Prostate gland (tissue), 2 donors: ENCODE data around the gene CHCT1.
"Not testable (repeated sequence)": the region's sequence is repeated elsewhere in the genome, so short reads cannot be mapped to it uniquely, and the experiment has no call there.

Experiments used
- POLR2A ChIP-seq: fragments of 450-650 bp; IDR thresholded peaks from one replicate; pipeline ENCODE4 v1.6.1; 2016; ENCODE audit warnings: antibody characterized with exemption, mild to moderate bottlenecking
- POLR2AphosphoS5 ChIP-seq: sonication (generic); formaldehyde crosslinking; IDR thresholded peaks from one replicate; pipeline ENCODE4 v1.6.1; 2017; ENCODE audit warnings: antibody characterized with exemption
- TF ChIP-seq, protein P1 (sequence below), 4 experiments: fragments of 200-600 bp in 2 of 4; fragments of 450-650 bp in 2 of 4; sonication (generic) in 2 of 4; IDR thresholded peaks; 1 replicate in 3 of 4; 2 replicates in 1 of 4; pipeline ENCODE4 v1.5.1; 2016 to 2019; ENCODE audit warnings: antibody characterized with exemption in 4 of 4, mild to moderate bottlenecking in 2 of 4, moderate library complexity in 2 of 4

- TF ChIP-seq, protein P1, sequence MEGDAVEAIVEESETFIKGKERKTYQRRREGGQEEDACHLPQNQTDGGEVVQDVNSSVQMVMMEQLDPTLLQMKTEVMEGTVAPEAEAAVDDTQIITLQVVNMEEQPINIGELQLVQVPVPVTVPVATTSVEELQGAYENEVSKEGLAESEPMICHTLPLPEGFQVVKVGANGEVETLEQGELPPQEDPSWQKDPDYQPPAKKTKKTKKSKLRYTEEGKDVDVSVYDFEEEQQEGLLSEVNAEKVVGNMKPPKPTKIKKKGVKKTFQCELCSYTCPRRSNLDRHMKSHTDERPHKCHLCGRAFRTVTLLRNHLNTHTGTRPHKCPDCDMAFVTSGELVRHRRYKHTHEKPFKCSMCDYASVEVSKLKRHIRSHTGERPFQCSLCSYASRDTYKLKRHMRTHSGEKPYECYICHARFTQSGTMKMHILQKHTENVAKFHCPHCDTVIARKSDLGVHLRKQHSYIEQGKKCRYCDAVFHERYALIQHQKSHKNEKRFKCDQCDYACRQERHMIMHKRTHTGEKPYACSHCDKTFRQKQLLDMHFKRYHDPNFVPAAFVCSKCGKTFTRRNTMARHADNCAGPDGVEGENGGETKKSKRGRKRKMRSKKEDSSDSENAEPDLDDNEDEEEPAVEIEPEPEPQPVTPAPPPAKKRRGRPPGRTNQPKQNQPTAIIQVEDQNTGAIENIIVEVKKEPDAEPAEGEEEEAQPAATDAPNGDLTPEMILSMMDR (IDR thresholded peaks at IDR 0.05): not testable (repeated sequence)
- TF ChIP-seq POLR2AphosphoS5, POLR2A: not testable (repeated sequence)
Measured at GRCh38 chr17:60384921-60385320, 37.4 kb upstream of the CHCT1 start.
